GM12801 (cell line): ENCODE measurements around the gene ZNF565.

ENCODE experiments used
- CTCF ChIP-seq: IDR thresholded peaks from one replicate; pipeline ENCODE4 v1.5.1; 2011; ENCODE audit warnings: control low read depth; ENCODE audit not compliant: insufficient read length; ENCODE audit errors: extremely low read depth

ZNF565 gene

GRCh38 chr19:36225219-36225892 is 10.9 kb upstream of the ZNF565 start:
- no peak for TF ChIP-seq CTCF

- TF ChIP-seq CTCF = no peak
These were observed 8.0 kb upstream of the ZNF565 start for GRCh38 chr19:36222503-36222902.

GRCh38 chr19:36221474-36221873 is 7.0 kb upstream of the ZNF565 start:
- no peak for TF ChIP-seq CTCF

- TF ChIP-seq CTCF = no peak
These were observed 1.0 kb upstream of the ZNF565 start for GRCh38 chr19:36215276-36216123.

- no peak for TF ChIP-seq CTCF
These were observed 1.6 kb downstream of the ZNF565 start for GRCh38 chr19:36212895-36213294.

GRCh38 chr19:36210497-36210896 is 4.0 kb downstream of the ZNF565 start:
- no peak for TF ChIP-seq CTCF

GRCh38 chr19:36209372-36209771 is 5.1 kb downstream of the ZNF565 start:
- TF ChIP-seq CTCF = no peak
